PC-9 (cell line): Measurements from ENCODE around the gene POGK. TPM values are rescaled to one million over a fixed set of nuclear protein-coding genes. Genes with fewer than 3 reads are reported as not detected.

Experiments
- Bru-seq: library from RNA; stranded (reverse); fragments of 400-500 nt; gene quantifications from one replicate; lab custom pipeline; 2021; lab: Mats Ljungman, UMichigan
- BruChase-seq, 2 experiments: library from RNA; stranded (reverse); fragments of 400-500 nt; gene quantifications; one replicate each; lab custom pipeline; 2021; lab: Mats Ljungman, UMichigan
- BruUV-seq: library from RNA; stranded (reverse); fragments of 400-500 nt; replicated peaks from 2 replicates; lab custom pipeline; 2021; lab: Mats Ljungman, UMichigan
- CTCF ChIA-PET: fragments of 300-600 bp; sonication (Branson Sonifier 250); formaldehyde crosslinking; loops from one replicate; lab custom pipeline; 2022; ENCODE audit warnings: antibody characterized with exemption; lab: Charles Lee
- POLR2A ChIA-PET: fragments of 300-600 bp; sonication (Branson Sonifier 250); formaldehyde crosslinking; loops from one replicate; lab custom pipeline; 2022; ENCODE audit warnings: antibody characterized with exemption; ENCODE audit not compliant: unreplicated experiment; lab: Charles Lee
- DNase-seq, 2 experiments: peaks; one replicate each; pipeline versions ENCODE4 v3.0.0 to v3.0.0-alpha.2; 2015 to 2022; ENCODE audit warnings: mixed read lengths in 1 of 2
- H2AFZ ChIP-seq: fragments of 200-600 bp; sonication (generic); 2 replicates; pipeline ENCODE4 v1.8.1; 2017; ENCODE audit warnings: antibody characterized with exemption
- H3F3A ChIP-seq: fragments of 200-600 bp; sonication (generic); 2 replicates; pipeline ENCODE4 v1.8.1; 2017; ENCODE audit warnings: antibody characterized with exemption, mild to moderate bottlenecking, low read depth; ENCODE audit not compliant: insufficient read depth
- H3K27ac ChIP-seq: fragments of 200-600 bp; sonication (generic); 2 replicates; pipeline ENCODE4 v1.6.1; 2016; ENCODE audit warnings: mixed run types
- H3K27me3 ChIP-seq: fragments of 200-600 bp; sonication (generic); 2 replicates; pipeline ENCODE4 v1.6.1; 2016; ENCODE audit warnings: low read depth, mixed run types; ENCODE audit not compliant: insufficient read depth
- H3K36me3 ChIP-seq: fragments of 200-600 bp; sonication (generic); 2 replicates; pipeline ENCODE4 v1.6.1; 2016; ENCODE audit warnings: low read depth, mixed run types
- H3K4me1 ChIP-seq: fragments of 200-600 bp; sonication (generic); replicated peaks from 2 replicates; pipeline ENCODE4 v1.6.1; 2016; ENCODE audit warnings: mixed run types; ENCODE audit not compliant: insufficient read depth
- H3K4me2 ChIP-seq: fragments of 200-600 bp; sonication (generic); 2 replicates; pipeline ENCODE4 v1.6.1; 2017; ENCODE audit warnings: mixed run types
- H3K4me3 ChIP-seq: fragments of 200-600 bp; sonication (generic); 2 replicates; pipeline ENCODE4 v1.6.1; 2016; ENCODE audit warnings: mixed run types
- H3K79me2 ChIP-seq: fragments of 200-600 bp; sonication (generic); 2 replicates; pipeline ENCODE4 v1.6.1; 2017; ENCODE audit warnings: low read depth, mixed run types
- H3K9me2 ChIP-seq: fragments of 200-600 bp; sonication (generic); 2 replicates; pipeline ENCODE4 v1.8.1; 2017; ENCODE audit warnings: mild to moderate bottlenecking; ENCODE audit not compliant: insufficient read depth
- H3K9me3 ChIP-seq: fragments of 200-600 bp; sonication (generic); 2 replicates; pipeline ENCODE4 v1.8.1; 2016; ENCODE audit warnings: low read depth; ENCODE audit not compliant: insufficient read depth
- H4K20me1 ChIP-seq: fragments of 200-600 bp; sonication (generic); 2 replicates; pipeline ENCODE4 v1.8.1; 2017; ENCODE audit not compliant: insufficient read depth
- CTCF ChIP-seq: fragments of 200-600 bp; sonication (generic); conservative IDR thresholded peaks from 2 replicates; pipeline ENCODE4 v1.6.1; 2017; ENCODE audit warnings: mixed run types, antibody characterized with exemption, mild to moderate bottlenecking, moderate library complexity
- EZH2 ChIP-seq: fragments of 200-600 bp; sonication (generic); IDR thresholded peaks from 2 replicates; pipeline ENCODE4 v1.8.0; 2017; ENCODE audit warnings: antibody characterized with exemption, low read depth
- intact Hi-C: fragments of 100-400 bp; cut with micrococcal nuclease; formaldehyde crosslinking; loops from one replicate; pipeline ENCODE4 v1.10.0; 2022; ENCODE audit not compliant: unreplicated experiment
- long read RNA-seq: library from polyadenylated mRNA; stranded (forward); transcript quantifications from one replicate; pipeline ENCODE4 v2.0.0, GENCODE V29; 2022
- total RNA-seq: library from RNA; stranded (reverse); gene quantifications from 2 replicates; pipeline ENCODE4 v1.2.3, GENCODE V29; 2021

POGK gene
- total RNA-seq (17.0 and 18.8 TPM in 2 replicates), Bru-seq, nascent RNA (percentile 81 among the genes with signal in this experiment), BruChase-seq, experiment 1, labeled RNA remaining after a 2-hour chase (percentile 87 among the genes with signal in this experiment), BruChase-seq, experiment 2, labeled RNA remaining after a 6-hour chase (percentile 88 among the genes with signal in this experiment)
- long read RNA-seq, partial matches to known transcripts = 0 of 6 reads
- long read RNA-seq, other reads (novel, unspliced or antisense) = 5 of 6 reads

GRCh38 chr1:166838766-166839599 is at the start of gene POGK:
Gene POGK, plus strand, starts transcription at chr1:166839475. Its CDS starts 1,482 bp downstream, at chr1:166840957.
- Histone ChIP-seq H4K20me1 (peaks cover 10% of the 10 kb centered on the region; the same call in 1 of the 2 replicates), H3K4me3 (peak within 1 kb of the TSS; percentile 74), H3F3A (peaks cover 3% of the 10 kb centered on the region), H3K9me2 (no peaks in the 10 kb centered on the region), H3K9me3 (no peaks in the 10 kb centered on the region), H2AFZ (peak within 1 kb of the TSS; percentile 100), H3K79me2 (peaks cover 28% of the 10 kb centered on the region), H3K4me2 (peak within 1 kb of the TSS; percentile 99), H3K4me1 (peaks cover 7% of the 10 kb centered on the region), H3K36me3 (peaks cover 23% of the 10 kb centered on the region), H3K27ac (peak within 1 kb of the TSS; percentile 35), H3K27me3 (peaks cover 6% of the 10 kb centered on the region)
- peak; percentile 70 to 88 for DNase-seq
- intact Hi-C loops = loop anchor here (2.0 kb wide), 1 partner anchor 38 kb away; the partner anchor contains the start of gene TADA1
- ChIA-PET POLR2A (interaction anchor here (0.6 to 1.0 kb wide), 5 partner anchors 20 to 348 kb away, joined by 3 to 8 read pairs (median 4); partner anchors contain the start of gene TADA1), CTCF (interaction anchor here (0.8 kb wide), 1 partner anchor 37 kb away, joined by 3 read pairs; the partner anchor contains the start of gene TADA1)
- TF ChIP-seq CTCF = no peak
- TF ChIP-seq EZH2 = no peak
- BruUV-seq = no TSS peak

- H3F3A ChIP-seq = no peaks in the 10 kb centered on the region
- H3K4me2 ChIP-seq = no peak overlapping the region
- peaks cover 43% of the 10 kb centered on the region for H3K27me3 ChIP-seq
- no peaks in the 10 kb centered on the region for H4K20me1 ChIP-seq
- ChIA-PET POLR2A (no interaction called here), CTCF (no interaction called here)
- intact Hi-C loops = no loop called here
- H3K79me2 ChIP-seq = no peaks in the 10 kb centered on the region
- no peak for TF ChIP-seq EZH2
- no peak for TF ChIP-seq CTCF
- DNase-seq = no peak
- no peaks in the 10 kb centered on the region for H3K4me1 ChIP-seq
- no peaks in the 10 kb centered on the region for H3K36me3 ChIP-seq
- no peak overlapping the region for H3K4me3 ChIP-seq
- H3K9me3 ChIP-seq = no peaks in the 10 kb centered on the region
- no peak overlapping the region for H3K27ac ChIP-seq
- H3K9me2 ChIP-seq = 0 out of 2 replicates have a peak, but pooled peaks cover 6% of the 10 kb centered on the region
- H2AFZ ChIP-seq = no peak overlapping the region
- BruUV-seq = no TSS peak
These were observed 42.5 kb upstream of the POGK start for GRCh38 chr1:166796620-166797236.

GRCh38 chr1:166808952-166809351 is 30.3 kb upstream of the POGK start:
- CTCF ChIA-PET = no interaction called here

More at GRCh38 chr1:166808952-166809351, 30.3 kb upstream of the POGK start:
- POLR2A ChIA-PET = no interaction called here
- Histone ChIP-seq H2AFZ (no peak overlapping the region), H4K20me1 (no peaks in the 10 kb centered on the region), H3K4me3 (no peak overlapping the region), H3K4me2 (no peak overlapping the region), H3K36me3 (no peaks in the 10 kb centered on the region), H3K9me2 (no peaks in the 10 kb centered on the region), H3K27me3 (peaks cover 12% of the 10 kb centered on the region; the same call in 1 of the 2 replicates), H3K79me2 (no peaks in the 10 kb centered on the region), H3F3A (no peaks in the 10 kb centered on the region), H3K4me1 (no peaks in the 10 kb centered on the region), H3K27ac (no peak overlapping the region), H3K9me3 (no peaks in the 10 kb centered on the region)
- no TSS peak for BruUV-seq
- DNase-seq = no peak
- TF ChIP-seq CTCF (no peak), EZH2 (no peak)
- intact Hi-C loops = no loop called here
